ENCODE measurements around the gene CABP4. TPM values are rescaled to one million over a fixed set of nuclear protein-coding genes. Genes with fewer than 3 reads are reported as not detected.

CABP4 gene
- total RNA-seq, 1 experiment from 2014 or later = not detected

GRCh38 chr11:67482827-67483798 lies 28.0 kb downstream of the CABP4 start, which contains the start of gene AIP:
AIP (plus strand) TSS chr11:67483026; CDS start chr11:67483159, 133 bp downstream.
- Histone ChIP-seq H3K9me3 (no peaks in the 10 kb centered on the region), H3K4me3 (ENCODE audit: low read depth, low read length) (peak within 1 kb of the TSS; percentile 48), H3K4me1 (peaks cover 4% of the 10 kb centered on the region; the same call in 1 of the 2 replicates), H3K27me3 (replicated peaks; ENCODE audit: control insufficient read depth, insufficient read depth, low read length) (no peaks in the 10 kb centered on the region), H3K36me3 (ENCODE audit: control insufficient read depth, insufficient read depth, low read length) (peaks cover 4% of the 10 kb centered on the region)
- TF ChIP-seq CTCF (IDR thresholded peaks at IDR 0.05; ENCODE audit: insufficient read depth in 1 of 2, low read depth in 1 of 2, low read length in 1 of 2, severe bottlenecking in 1 of 2, unreplicated experiment in 1 of 2) = peak; percentile 25 to 65
- no peaks in the 10 kb centered on the region for H3K9me3 Mint-ChIP-seq (ENCODE audit: unreplicated experiment)
- peaks cover 42% of the 10 kb centered on the region for H3K36me3 Mint-ChIP-seq (ENCODE audit: insufficient read depth, unreplicated experiment)
- DNase-seq = peak; percentile 100
- intact Hi-C loops (cut with micrococcal nuclease; ENCODE audit: unreplicated experiment) = loop anchor here (1.0 to 5.0 kb wide), 7 partner anchors 14 to 81 kb away; partner anchors contain the start of genes CDK2AP2, CORO1B, PPP1CA and RPS6KB2
- BruUV-seq (replicated peaks) = TSS peak; percentile 66
- peak within 1 kb of the TSS; percentile 99 for H3K27ac Mint-ChIP-seq (ENCODE audit: unreplicated experiment)
- peaks cover 24% of the 10 kb centered on the region for H3K4me1 Mint-ChIP-seq (ENCODE audit: low read depth, unreplicated experiment)
- H3K27me3 Mint-ChIP-seq (ENCODE audit: insufficient read depth, unreplicated experiment) = no peaks in the 10 kb centered on the region
- H3K4me3 Mint-ChIP-seq (ENCODE audit: unreplicated experiment) = peak within 1 kb of the TSS; percentile 99
- ChIA-PET CTCF (interaction anchor here (0.6 to 2.1 kb wide), 6 partner anchors 15 to 132 kb away, joined by 3 to 14 read pairs (median 3); partner anchors contain the start of genes CLCF1, PPP1CA, RAD9A and TMEM134), POLR2A (interaction anchor here (0.6 to 1.8 kb wide), 12 partner anchors 9 to 147 kb away, joined by 3 to 16 read pairs (median 5); partner anchors contain the start of genes GSTP1, NUDT8, PPP1CA and RAD9A)

GRCh38 chr11:67483831-67484665 lies 28.9 kb downstream of the CABP4 start:
- H3K9me3 Mint-ChIP-seq (ENCODE audit: unreplicated experiment) = no peaks in the 10 kb centered on the region
- H3K4me3 Mint-ChIP-seq (ENCODE audit: unreplicated experiment) = peak overlapping the region; percentile 99
- CTCF ChIA-PET = interaction anchor here (1.5 to 2.1 kb wide), 2 partner anchors 83 to 110 kb away, joined by 3 to 14 read pairs; partner anchors contain the start of genes CLCF1 and PPP1CA
- DNase-seq = peak in 1 of 2 experiments; percentile 47
- peak overlapping the region; percentile 48 for H3K4me3 ChIP-seq (ENCODE audit: low read depth, low read length)
- H3K9me3 ChIP-seq = no peaks in the 10 kb centered on the region
- H3K27me3 ChIP-seq (replicated peaks; ENCODE audit: control insufficient read depth, insufficient read depth, low read length) = no peaks in the 10 kb centered on the region
- peaks cover 24% of the 10 kb centered on the region for H3K4me1 Mint-ChIP-seq (ENCODE audit: low read depth, unreplicated experiment)
- POLR2A ChIA-PET = interaction anchor here (0.6 to 1.8 kb wide), 2 partner anchors 15 to 82 kb away, joined by 3 to 12 read pairs; partner anchors contain the start of genes PPP1CA and TMEM134
- no peak for TF ChIP-seq CTCF (IDR thresholded peaks at IDR 0.05; ENCODE audit: insufficient read depth in 1 of 2, low read depth in 1 of 2, low read length in 1 of 2, severe bottlenecking in 1 of 2, unreplicated experiment in 1 of 2)
- peak overlapping the region; percentile 99 for H3K27ac Mint-ChIP-seq (ENCODE audit: unreplicated experiment)
- intact Hi-C loops (cut with micrococcal nuclease; ENCODE audit: unreplicated experiment) = loop anchor here (1.0 to 5.0 kb wide), 7 partner anchors 15 to 82 kb away; partner anchors contain the start of genes CDK2AP2, CORO1B, PPP1CA and RPS6KB2
- no peaks in the 10 kb centered on the region for H3K27me3 Mint-ChIP-seq (ENCODE audit: insufficient read depth, unreplicated experiment)
- H3K4me1 ChIP-seq = peaks cover 4% of the 10 kb centered on the region; the same call in 1 of the 2 replicates
- peaks cover 5% of the 10 kb centered on the region for H3K36me3 ChIP-seq (ENCODE audit: control insufficient read depth, insufficient read depth, low read length)
- no TSS peak for BruUV-seq (replicated peaks)
- H3K36me3 Mint-ChIP-seq (ENCODE audit: insufficient read depth, unreplicated experiment) = peaks cover 42% of the 10 kb centered on the region
